Measurements from ENCODE around the gene RPL3. TPM values are rescaled to one million over a fixed set of nuclear protein-coding genes. Genes with fewer than 3 reads are reported as not detected.

The RPL3 gene
- total and polyA plus RNA-seq, 2 donors (not counting 1 experiment from before 2014, with no cell fraction given), result 2,665 to 5,418 TPM

GRCh38 chr22:39281126-39281525, 38.3 kb downstream of the RPL3 start:
- Mint-ChIP-seq H3K4me3 (no peak overlapping the region), H3K27me3 (peaks cover 29% of the 10 kb centered on the region), H3K9me3 (ENCODE audit: insufficient read depth) (peaks cover 3% of the 10 kb centered on the region), H3K27ac (no peak overlapping the region), H3K4me1 (peaks cover 5% of the 10 kb centered on the region)
- ChIA-PET POLR2A (interaction anchor here (0.7 kb wide), 1 partner anchor 403 kb away, joined by 3 read pairs; no protein-coding TSS in a partner anchor), CTCF (no interaction called here)
- Histone ChIP-seq H4K20me1 (ENCODE audit: control insufficient read depth, insufficient read depth, low read length, poor library complexity, severe bottlenecking) (no peaks in the 10 kb centered on the region), H3K9ac (ENCODE audit: low read length) (no peak overlapping the region), H3K9me3 (ENCODE audit: control extremely low read depth in 1 of 3, control insufficient read depth in 2 of 3, insufficient read depth in 1 of 3, low read length in 2 of 3) (peaks cover 2 to 33% (median 8%) of the 10 kb centered on the region in 3 donors), H3K27ac (ENCODE audit: low read length in 2 of 2) (no peak overlapping the region), H3K36me3 (replicated peaks in 1 of 2; ENCODE audit: control extremely low read depth in 1 of 2, control insufficient read depth in 1 of 2, extremely low read depth in 1 of 2, insufficient read depth in 2 of 2, low read length in 1 of 2) (no peaks in the 10 kb centered on the region), H3K4me2 (replicated peaks; ENCODE audit: low read depth, low read length, poor library complexity, severe bottlenecking) (no peak overlapping the region), H3K79me2 (ENCODE audit: control insufficient read depth, insufficient read depth, low read length) (no peaks in the 10 kb centered on the region), H3K4me1 (ENCODE audit: control insufficient read depth in 2 of 2, insufficient read depth in 2 of 2, low read length in 2 of 2) (peaks cover 0 to 7% of the 10 kb centered on the region in 2 donors), H3K4me3 (ENCODE audit: control extremely low read depth in 1 of 5, extremely low read depth in 1 of 5, insufficient read depth in 1 of 5, low read depth in 2 of 5, low read length in 4 of 5) (no peak overlapping the region), H3K27me3 (replicated peaks in 1 of 4; ENCODE audit: control extremely low read depth in 1 of 4, control insufficient read depth in 3 of 4, insufficient read depth in 4 of 4, low read length in 3 of 4) (peaks cover 0 to 37% (median 8%) of the 10 kb centered on the region in 4 experiments), H2AFZ (ENCODE audit: insufficient read depth, low read depth, low read length, poor library complexity, severe bottlenecking) (no peak overlapping the region)
- 78% methylated on average over 4 of the region's 6 CpGs for WGBS (ENCODE audit: insufficient coverage)
- ATAC-seq (ENCODE audit: low read depth) (no peak), DNase-seq (no peak)
- TF ChIP-seq EZH2 (IDR thresholded peaks at IDR 0.05; ENCODE audit: borderline replicate concordance, insufficient read depth, low read depth, low read length, poor library complexity, severe bottlenecking), result no peak
- TF ChIP-seq, protein P1, sequence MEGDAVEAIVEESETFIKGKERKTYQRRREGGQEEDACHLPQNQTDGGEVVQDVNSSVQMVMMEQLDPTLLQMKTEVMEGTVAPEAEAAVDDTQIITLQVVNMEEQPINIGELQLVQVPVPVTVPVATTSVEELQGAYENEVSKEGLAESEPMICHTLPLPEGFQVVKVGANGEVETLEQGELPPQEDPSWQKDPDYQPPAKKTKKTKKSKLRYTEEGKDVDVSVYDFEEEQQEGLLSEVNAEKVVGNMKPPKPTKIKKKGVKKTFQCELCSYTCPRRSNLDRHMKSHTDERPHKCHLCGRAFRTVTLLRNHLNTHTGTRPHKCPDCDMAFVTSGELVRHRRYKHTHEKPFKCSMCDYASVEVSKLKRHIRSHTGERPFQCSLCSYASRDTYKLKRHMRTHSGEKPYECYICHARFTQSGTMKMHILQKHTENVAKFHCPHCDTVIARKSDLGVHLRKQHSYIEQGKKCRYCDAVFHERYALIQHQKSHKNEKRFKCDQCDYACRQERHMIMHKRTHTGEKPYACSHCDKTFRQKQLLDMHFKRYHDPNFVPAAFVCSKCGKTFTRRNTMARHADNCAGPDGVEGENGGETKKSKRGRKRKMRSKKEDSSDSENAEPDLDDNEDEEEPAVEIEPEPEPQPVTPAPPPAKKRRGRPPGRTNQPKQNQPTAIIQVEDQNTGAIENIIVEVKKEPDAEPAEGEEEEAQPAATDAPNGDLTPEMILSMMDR (IDR thresholded peaks at IDR 0.05), result no peak
- intact Hi-C loops (cut with micrococcal nuclease), result no loop called here

DNA sequence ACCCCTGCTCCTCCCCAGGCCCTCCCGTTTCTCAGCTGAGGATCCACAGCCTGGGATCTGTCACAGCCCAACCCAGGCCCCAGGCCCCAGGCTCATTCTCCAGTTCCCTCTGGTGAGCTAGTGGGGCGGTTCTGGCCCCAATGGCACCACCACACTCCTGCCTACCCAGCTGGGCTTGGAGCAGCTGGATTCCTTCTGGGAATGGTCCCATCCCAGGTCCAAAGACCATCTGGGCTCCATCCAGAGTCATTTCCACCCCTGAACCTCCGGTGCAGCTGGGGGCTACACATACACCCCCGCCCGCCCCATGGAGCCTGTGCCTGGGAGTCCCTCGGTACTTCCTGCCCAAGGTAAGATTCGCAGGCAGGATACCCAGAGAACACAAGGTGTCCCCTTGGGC, 39.2 kb downstream of the RPL3 start:
- TF ChIP-seq EZH2 (IDR thresholded peaks at IDR 0.05; ENCODE audit: borderline replicate concordance, insufficient read depth, low read depth, low read length, poor library complexity, severe bottlenecking), result no peak
- TF ChIP-seq, protein P1 (IDR thresholded peaks at IDR 0.05), result no peak
- Mint-ChIP-seq H3K27me3 (peaks cover 35% of the 10 kb centered on the region), H3K27ac (no peak overlapping the region), H3K4me3 (no peak overlapping the region), H3K9me3 (ENCODE audit: insufficient read depth) (peaks cover 3% of the 10 kb centered on the region), H3K4me1 (peaks cover 5% of the 10 kb centered on the region)
- no peak overlapping the region for H3K27ac ChIP-seq (ENCODE audit: low read length in 2 of 2)
- ChIA-PET POLR2A (no interaction called here), CTCF (no interaction called here)
- no peak overlapping the region for H3K4me2 ChIP-seq (replicated peaks; ENCODE audit: low read depth, low read length, poor library complexity, severe bottlenecking)
- no peaks in the 10 kb centered on the region for H3K36me3 ChIP-seq (replicated peaks in 1 of 2; ENCODE audit: control extremely low read depth in 1 of 2, control insufficient read depth in 1 of 2, extremely low read depth in 1 of 2, insufficient read depth in 2 of 2, low read length in 1 of 2)
- no peaks in the 10 kb centered on the region for H3K79me2 ChIP-seq (ENCODE audit: control insufficient read depth, insufficient read depth, low read length)
- ATAC-seq (ENCODE audit: low read depth) (no peak), DNase-seq (no peak)
- no peak overlapping the region for H3K4me3 ChIP-seq (ENCODE audit: control extremely low read depth in 1 of 5, extremely low read depth in 1 of 5, insufficient read depth in 1 of 5, low read depth in 2 of 5, low read length in 4 of 5)
- H2AFZ ChIP-seq (ENCODE audit: insufficient read depth, low read depth, low read length, poor library complexity, severe bottlenecking), result no peak overlapping the region
- intact Hi-C loops (cut with micrococcal nuclease), result no loop called here
- H3K9me3 ChIP-seq (ENCODE audit: control extremely low read depth in 1 of 3, control insufficient read depth in 2 of 3, insufficient read depth in 1 of 3, low read length in 2 of 3), result peaks cover 2 to 30% (median 7%) of the 10 kb centered on the region in 3 donors
- H3K4me1 ChIP-seq (ENCODE audit: control insufficient read depth in 2 of 2, insufficient read depth in 2 of 2, low read length in 2 of 2), result peaks cover 0 to 5% of the 10 kb centered on the region in 2 donors
- H4K20me1 ChIP-seq (ENCODE audit: control insufficient read depth, insufficient read depth, low read length, poor library complexity, severe bottlenecking), result no peaks in the 10 kb centered on the region
- no peak overlapping the region for H3K9ac ChIP-seq (ENCODE audit: low read length)
- 94% methylated on average over 7 of the region's 7 CpGs for WGBS (ENCODE audit: insufficient coverage)
- H3K27me3 ChIP-seq (replicated peaks in 1 of 4; ENCODE audit: control extremely low read depth in 1 of 4, control insufficient read depth in 3 of 4, insufficient read depth in 4 of 4, low read length in 3 of 4), result peaks cover 0 to 43% (median 8%) of the 10 kb centered on the region in 4 experiments

Data from B cell (primary cell).